Activated naive CD4-positive, alpha-beta T cell treated with anti-CD3 and anti-CD28 coated beads, Interleukin-2, amount 10 ng/mL, durations not matched to agents 7 days and 5 days (primary cell): ENCODE results near the gene ALDH16A1.

ENCODE experiments used
- CTCF ChIA-PET: fragments of 350-600 bp; sonication (Branson Sonifier 250); formaldehyde crosslinking; loops from one replicate; lab custom pipeline; 2021; ENCODE audit warnings: antibody characterized with exemption; lab: Charles Lee
- DNase-seq: peaks from one replicate; pipeline ENCODE4 v3.0.0-alpha.2; 2020
- H3K27ac Mint-ChIP-seq: one replicate; pipeline ENCODE4 v1.8.0; 2021; ENCODE audit warnings: mild to moderate bottlenecking, moderate library complexity, mixed read lengths
- H3K27me3 Mint-ChIP-seq: one replicate; pipeline ENCODE4 v1.8.0; 2021; ENCODE audit warnings: mild to moderate bottlenecking, mixed read lengths
- H3K36me3 Mint-ChIP-seq: one replicate; pipeline ENCODE4 v1.8.0; 2021; ENCODE audit warnings: mixed read lengths
- H3K4me1 Mint-ChIP-seq: one replicate; pipeline ENCODE4 v1.8.0; 2021; ENCODE audit warnings: mixed read lengths
- H3K4me3 Mint-ChIP-seq: one replicate; pipeline ENCODE4 v1.8.0; 2021; ENCODE audit warnings: mild to moderate bottlenecking, moderate library complexity, mixed read lengths
- H3K9me3 Mint-ChIP-seq: one replicate; pipeline ENCODE4 v1.8.0; 2021; ENCODE audit warnings: mixed read lengths

The ALDH16A1 gene

GRCh38 chr19:49518033-49518432, 65.0 kb downstream of the ALDH16A1 start:
- no peaks in the 10 kb centered on the region for H3K9me3 Mint-ChIP-seq
- DNase-seq: no peak
- CTCF ChIA-PET: interaction anchor here (0.6 to 1.2 kb wide), 3 partner anchors 11 to 53 kb away, joined by 3 to 5 read pairs (median 3); no protein-coding TSS in a partner anchor
- peaks cover 14% of the 10 kb centered on the region for H3K4me1 Mint-ChIP-seq
- peaks cover 29% of the 10 kb centered on the region for H3K27me3 Mint-ChIP-seq
- no peak overlapping the region for H3K27ac Mint-ChIP-seq
- H3K4me3 Mint-ChIP-seq: no peak overlapping the region
- H3K36me3 Mint-ChIP-seq: peaks cover 3% of the 10 kb centered on the region
